HEK293 (cell line): ENCODE measurements around the gene KRT7.

ENCODE experiments used
- CTCF ChIA-PET: fragments of 350-600 bp; formaldehyde crosslinking; extraction: SDS; loops from one replicate; lab custom pipeline; 2021; ENCODE audit warnings: antibody characterized with exemption; lab: Yijun Ruan, JAX
- POLR2A ChIA-PET: fragments of 300-600 bp; formaldehyde crosslinking; extraction: SDS; loops from one replicate; lab custom pipeline; 2020; ENCODE audit warnings: antibody characterized with exemption, inconsistent platforms; lab: Yijun Ruan, JAX
- H3K27ac ChIP-seq: fragments of 200-500 bp; sonication (Bioruptor generic); 2 replicates; pipeline ENCODE4 v1.5.1; 2014; ENCODE audit warnings: low read depth, low read length, control low read depth, inconsistent platforms; ENCODE audit errors: extremely low read depth
- H3K36me3 ChIP-seq, 2 experiments: fragments of 200-500 bp in 1 of 2; sonication (Bioruptor generic) in 1 of 2; 1 replicate in 1 of 2; 2 replicates in 1 of 2; pipeline ENCODE4 v1.5.1; 2014 to 2017; ENCODE audit warnings: inconsistent platforms in 2 of 2, low read length in 2 of 2; ENCODE audit not compliant: control insufficient read depth in 2 of 2, insufficient read depth in 1 of 2
- H3K4me1 ChIP-seq: fragments of 200-500 bp; sonication (Bioruptor generic); 2 replicates; pipeline ENCODE4 v1.5.1; 2014; ENCODE audit warnings: mild to moderate bottlenecking, low read length, inconsistent platforms; ENCODE audit not compliant: control insufficient read depth, insufficient read depth
- H3K4me3 ChIP-seq: 2 replicates; pipeline ENCODE4 v1.5.1; 2011; ENCODE audit warnings: low read depth, mild to moderate bottlenecking, control low read depth, low read length, moderate library complexity
- H3K9me3 ChIP-seq: fragments of 200-500 bp; sonication (Bioruptor generic); 2 replicates; pipeline ENCODE4 v1.5.1; 2014; ENCODE audit warnings: low read depth, low read length, inconsistent platforms; ENCODE audit not compliant: control insufficient read depth, insufficient read depth
- BCL11B ChIP-seq: fragments of 450-650 bp; formaldehyde crosslinking; IDR thresholded peaks from 2 replicates; pipeline ENCODE4 v1.5.1; 2016; ENCODE audit warnings: low read depth, missing biosample characterization, missing genetic modification characterization
- HOXD13 ChIP-seq: sonication (generic); formaldehyde crosslinking; IDR thresholded peaks from 2 replicates; pipeline ENCODE4 v1.8.0; 2022; ENCODE audit warnings: missing genetic modification reagents, borderline replicate concordance
- IKZF3 ChIP-seq: fragments of 450-650 bp; IDR thresholded peaks from 2 replicates; pipeline ENCODE4 v1.5.0; 2018; ENCODE audit warnings: missing biosample characterization, mild to moderate bottlenecking, missing genetic modification characterization, moderate library complexity
- KLF10 ChIP-seq: fragments of 450-650 bp; IDR thresholded peaks from 2 replicates; pipeline ENCODE4 v1.5.1; 2018; ENCODE audit warnings: missing biosample characterization, mild to moderate bottlenecking, missing genetic modification characterization
- KLF7 ChIP-seq: fragments of 450-650 bp; formaldehyde crosslinking; IDR thresholded peaks from 2 replicates; pipeline ENCODE4 v1.5.1; 2016; ENCODE audit warnings: missing biosample characterization, missing genetic modification characterization, borderline replicate concordance
- MZF1 ChIP-seq: fragments of 450-650 bp; formaldehyde crosslinking; IDR thresholded peaks from 2 replicates; pipeline ENCODE4 v1.5.1; 2017; ENCODE audit warnings: missing biosample characterization, missing genetic modification characterization, borderline replicate concordance
- SCRT1 ChIP-seq: fragments of 450-650 bp; formaldehyde crosslinking; IDR thresholded peaks from 2 replicates; pipeline ENCODE4 v1.5.1; 2016; ENCODE audit warnings: missing biosample characterization, missing genetic modification characterization, borderline replicate concordance
- SP3 ChIP-seq: fragments of 450-650 bp; formaldehyde crosslinking; IDR thresholded peaks from 2 replicates; pipeline ENCODE4 v1.5.1; 2016; ENCODE audit warnings: missing biosample characterization, missing genetic modification characterization
- WT1 ChIP-seq: fragments of 450-650 bp; formaldehyde crosslinking; IDR thresholded peaks from 2 replicates; pipeline ENCODE4 v1.5.1; 2016; ENCODE audit warnings: missing biosample characterization, missing genetic modification characterization
- ZBTB8A ChIP-seq: fragments of 450-650 bp; formaldehyde crosslinking; IDR thresholded peaks from 2 replicates; pipeline ENCODE4 v1.5.1; 2016; ENCODE audit warnings: missing biosample characterization, missing genetic modification characterization
- ZFP3 ChIP-seq: fragments of 450-650 bp; formaldehyde crosslinking; IDR thresholded peaks from 2 replicates; pipeline ENCODE4 v1.5.1; 2016; ENCODE audit warnings: low read depth, missing biosample characterization, missing genetic modification characterization
- ZNF114 ChIP-seq: fragments of 450-650 bp; formaldehyde crosslinking; IDR thresholded peaks from 2 replicates; pipeline ENCODE4 v1.5.0; 2017; ENCODE audit warnings: missing biosample characterization, missing genetic modification characterization
- ZNF169 ChIP-seq: fragments of 450-650 bp; formaldehyde crosslinking; IDR thresholded peaks from 2 replicates; pipeline ENCODE4 v1.5.1; 2016; ENCODE audit warnings: missing biosample characterization, missing genetic modification characterization
- ZNF2 ChIP-seq: fragments of 450-650 bp; formaldehyde crosslinking; IDR thresholded peaks from 2 replicates; pipeline ENCODE4 v1.5.1; 2016; ENCODE audit warnings: missing biosample characterization, missing genetic modification characterization
- ZNF214 ChIP-seq: fragments of 450-650 bp; formaldehyde crosslinking; IDR thresholded peaks from 2 replicates; pipeline ENCODE4 v1.5.1; 2017; ENCODE audit warnings: missing biosample characterization, mild to moderate bottlenecking, missing genetic modification characterization, borderline replicate concordance
- ZNF221 ChIP-seq: fragments of 450-650 bp; formaldehyde crosslinking; IDR thresholded peaks from 2 replicates; pipeline ENCODE4 v1.5.1; 2017; ENCODE audit warnings: missing biosample characterization, missing genetic modification characterization, borderline replicate concordance
- ZNF311 ChIP-seq: fragments of 450-650 bp; formaldehyde crosslinking; IDR thresholded peaks from 2 replicates; pipeline ENCODE4 v1.5.1; 2017; ENCODE audit warnings: missing biosample characterization, missing genetic modification characterization, borderline replicate concordance
- ZNF48 ChIP-seq: fragments of 450-650 bp; formaldehyde crosslinking; IDR thresholded peaks from 2 replicates; pipeline ENCODE4 v1.5.1; 2016; ENCODE audit warnings: missing biosample characterization, missing genetic modification characterization
- ZNF514 ChIP-seq: fragments of 450-650 bp; formaldehyde crosslinking; IDR thresholded peaks from 2 replicates; pipeline ENCODE4 v1.5.1; 2016; ENCODE audit warnings: missing biosample characterization, missing genetic modification characterization
- ZNF626 ChIP-seq: fragments of 450-650 bp; sonication (Bioruptor Pico); formaldehyde crosslinking; IDR thresholded peaks from 2 replicates; pipeline ENCODE4 v1.5.1; 2018; ENCODE audit warnings: missing biosample characterization, missing genetic modification characterization, inconsistent platforms
- ZNF670 ChIP-seq: fragments of 450-650 bp; formaldehyde crosslinking; IDR thresholded peaks from 2 replicates; pipeline ENCODE4 v1.5.1; 2016; ENCODE audit warnings: missing biosample characterization, missing genetic modification characterization, low read depth
- ZNF768 ChIP-seq: fragments of 450-650 bp; formaldehyde crosslinking; IDR thresholded peaks from 2 replicates; pipeline ENCODE4 v1.5.1; 2018; ENCODE audit warnings: missing biosample characterization, mild to moderate bottlenecking, missing genetic modification characterization
- ZNF791 ChIP-seq: fragments of 450-650 bp; formaldehyde crosslinking; IDR thresholded peaks from 2 replicates; pipeline ENCODE4 v1.5.1; 2016; ENCODE audit warnings: missing biosample characterization, missing genetic modification characterization
- ZSCAN16 ChIP-seq: fragments of 450-650 bp; formaldehyde crosslinking; IDR thresholded peaks from 2 replicates; pipeline ENCODE4 v1.5.1; 2016; ENCODE audit warnings: missing biosample characterization, missing genetic modification characterization
- ZXDB ChIP-seq: fragments of 450-650 bp; formaldehyde crosslinking; IDR thresholded peaks from 2 replicates; pipeline ENCODE4 v1.5.1; 2016; ENCODE audit warnings: missing biosample characterization, missing genetic modification characterization
- TF ChIP-seq, protein P1 (sequence below): fragments of 450-650 bp; formaldehyde crosslinking; IDR thresholded peaks from 2 replicates; pipeline ENCODE4 v1.5.1; 2016; ENCODE audit warnings: missing biosample characterization, missing genetic modification characterization
- TF ChIP-seq, protein P2 (sequence below): fragments of 450-650 bp; formaldehyde crosslinking; IDR thresholded peaks from 2 replicates; pipeline ENCODE4 v1.5.1; 2016; ENCODE audit warnings: missing biosample characterization, missing genetic modification characterization
- TF ChIP-seq, protein P3 (sequence below): fragments of 450-650 bp; formaldehyde crosslinking; IDR thresholded peaks from 2 replicates; pipeline ENCODE4 v1.5.1; 2016; ENCODE audit warnings: missing biosample characterization, missing genetic modification characterization, borderline replicate concordance

The KRT7 gene

DNA sequence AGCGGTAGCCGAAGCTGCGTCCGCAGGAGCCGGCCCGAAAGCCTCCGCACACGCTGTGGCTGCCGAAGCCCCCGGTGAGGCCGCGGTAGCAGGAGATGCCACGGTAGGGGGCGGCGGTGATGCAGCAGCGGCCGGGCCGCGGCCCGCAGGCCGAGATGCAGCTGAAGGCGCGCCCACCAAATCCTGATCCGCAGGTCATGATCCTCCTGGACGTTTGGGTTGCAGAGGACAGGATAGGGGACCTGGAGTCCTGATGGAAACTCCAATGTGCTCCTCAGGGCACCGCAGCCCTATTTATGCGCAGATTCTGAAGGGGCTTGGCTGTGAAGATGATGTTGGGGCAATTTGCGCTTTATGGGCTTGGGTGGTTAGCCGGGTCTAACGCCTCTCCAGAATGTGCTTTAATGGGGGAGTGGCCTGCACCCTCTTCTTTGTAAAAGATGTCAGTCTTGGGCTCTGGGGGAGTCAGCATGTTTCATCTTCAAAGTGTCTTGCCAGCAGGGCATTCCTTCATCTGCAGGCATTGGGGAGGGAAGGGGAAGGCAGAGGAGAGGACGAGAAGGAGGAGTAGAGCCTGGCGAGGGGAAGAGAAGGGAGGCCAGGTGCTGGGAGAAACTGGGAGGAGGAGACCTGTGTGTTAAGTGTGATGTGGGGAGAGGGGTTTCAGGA lies 58.4 kb downstream of the KRT7 start, which contains the start of gene KRT81:
KRT81 (minus strand) TSS at position 268 of the 669 bp plus-strand sequence; CDS start at position 199, 69 bp downstream.
- Histone ChIP-seq H3K27ac (no peak within 1 kb of the TSS), H3K9me3 (no peaks in the 10 kb centered on the region), H3K36me3 (no peaks in the 10 kb centered on the region), H3K4me1 (no peaks in the 10 kb centered on the region)
- CTCF ChIA-PET, result interaction anchor here (1.3 to 1.5 kb wide), 3 partner anchors 12 to 24 kb away, joined by 3 to 9 read pairs (median 8); no protein-coding TSS in a partner anchor
- TF ChIP-seq, protein P1, sequence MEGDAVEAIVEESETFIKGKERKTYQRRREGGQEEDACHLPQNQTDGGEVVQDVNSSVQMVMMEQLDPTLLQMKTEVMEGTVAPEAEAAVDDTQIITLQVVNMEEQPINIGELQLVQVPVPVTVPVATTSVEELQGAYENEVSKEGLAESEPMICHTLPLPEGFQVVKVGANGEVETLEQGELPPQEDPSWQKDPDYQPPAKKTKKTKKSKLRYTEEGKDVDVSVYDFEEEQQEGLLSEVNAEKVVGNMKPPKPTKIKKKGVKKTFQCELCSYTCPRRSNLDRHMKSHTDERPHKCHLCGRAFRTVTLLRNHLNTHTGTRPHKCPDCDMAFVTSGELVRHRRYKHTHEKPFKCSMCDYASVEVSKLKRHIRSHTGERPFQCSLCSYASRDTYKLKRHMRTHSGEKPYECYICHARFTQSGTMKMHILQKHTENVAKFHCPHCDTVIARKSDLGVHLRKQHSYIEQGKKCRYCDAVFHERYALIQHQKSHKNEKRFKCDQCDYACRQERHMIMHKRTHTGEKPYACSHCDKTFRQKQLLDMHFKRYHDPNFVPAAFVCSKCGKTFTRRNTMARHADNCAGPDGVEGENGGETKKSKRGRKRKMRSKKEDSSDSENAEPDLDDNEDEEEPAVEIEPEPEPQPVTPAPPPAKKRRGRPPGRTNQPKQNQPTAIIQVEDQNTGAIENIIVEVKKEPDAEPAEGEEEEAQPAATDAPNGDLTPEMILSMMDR (tag by site-specific recombination), result no peak
- TF ChIP-seq ZFP3 (tag by site-specific recombination) (no peak), ZBTB8A (tag by site-specific recombination) (no peak), ZNF2 (tag by site-specific recombination) (no peak), ZNF214 (no peak), ZNF114 (tag by site-specific recombination) (no peak), WT1 (tag by site-specific recombination) (no peak), ZNF311 (tag by site-specific recombination) (no peak), BCL11B (tag by site-specific recombination) (no peak), ZNF791 (tag by site-specific recombination) (no peak)
- TF ChIP-seq, protein P2, sequence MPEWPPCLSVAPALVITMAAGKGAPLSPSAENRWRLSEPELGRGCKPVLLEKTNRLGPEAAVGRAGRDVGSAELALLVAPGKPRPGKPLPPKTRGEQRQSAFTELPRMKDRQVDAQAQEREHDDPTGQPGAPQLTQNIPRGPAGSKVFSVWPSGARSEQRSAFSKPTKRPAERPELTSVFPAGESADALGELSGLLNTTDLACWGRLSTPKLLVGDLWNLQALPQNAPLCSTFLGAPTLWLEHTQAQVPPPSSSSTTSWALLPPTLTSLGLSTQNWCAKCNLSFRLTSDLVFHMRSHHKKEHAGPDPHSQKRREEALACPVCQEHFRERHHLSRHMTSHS (tag by site-specific recombination), result no peak
- TF ChIP-seq, all 188 proteins: peak for 0
- POLR2A ChIA-PET, result no interaction called here
- no peak within 1 kb of the TSS for H3K4me3 ChIP-seq

DNA sequence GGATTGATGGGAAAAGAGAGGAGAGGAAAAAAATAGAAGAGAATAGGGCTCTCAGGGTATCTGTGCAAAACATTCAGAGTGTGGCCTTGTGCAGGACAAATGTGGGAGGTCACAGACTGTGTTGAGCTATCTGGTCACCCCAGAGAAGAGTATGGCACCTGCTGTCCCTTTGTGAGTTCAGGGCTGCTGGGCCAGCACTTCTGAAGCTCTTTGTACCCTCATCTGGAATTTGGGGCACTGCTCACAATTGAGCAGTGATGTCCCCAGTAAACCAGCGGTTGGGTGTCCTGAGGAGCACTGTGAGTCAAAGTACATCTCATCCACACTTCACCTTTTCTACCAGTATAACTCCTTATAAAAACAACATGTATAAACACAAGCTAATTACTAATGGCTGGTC lies 60.9 kb downstream of the KRT7 start:
- no peaks in the 10 kb centered on the region for H3K9me3 ChIP-seq
- H3K36me3 ChIP-seq, result no peaks in the 10 kb centered on the region
- ChIA-PET CTCF (interaction anchor here (0.7 to 2.7 kb wide), 9 partner anchors 11 to 122 kb away, joined by 3 to 19 read pairs (median 6); no protein-coding TSS in a partner anchor), POLR2A (interaction anchor here (0.6 to 0.7 kb wide), 2 partner anchors 20 to 368 kb away, joined by 6 to 8 read pairs; no protein-coding TSS in a partner anchor)
- H3K27ac ChIP-seq, result no peak overlapping the region
- H3K4me3 ChIP-seq, result no peak overlapping the region
- no peaks in the 10 kb centered on the region for H3K4me1 ChIP-seq
- TF ChIP-seq ZXDB (tag by site-specific recombination) (no peak), ZNF221 (no peak), KLF10 (tag by site-specific recombination) (no peak), ZNF514 (tag by site-specific recombination) (no peak), ZNF626 (tag by site-specific recombination) (no peak), SP3 (tag by site-specific recombination) (no peak), ZNF768 (no peak), MZF1 (no peak), ZNF48 (no peak), ZSCAN16 (no peak), ZNF670 (tag by site-specific recombination) (no peak), ZNF169 (no peak), HOXD13 (CRISPR knock-in tag) (no peak), KLF7 (no peak), SCRT1 (tag by site-specific recombination) (no peak), IKZF3 (tag by site-specific recombination) (no peak)
- TF ChIP-seq, protein P3, sequence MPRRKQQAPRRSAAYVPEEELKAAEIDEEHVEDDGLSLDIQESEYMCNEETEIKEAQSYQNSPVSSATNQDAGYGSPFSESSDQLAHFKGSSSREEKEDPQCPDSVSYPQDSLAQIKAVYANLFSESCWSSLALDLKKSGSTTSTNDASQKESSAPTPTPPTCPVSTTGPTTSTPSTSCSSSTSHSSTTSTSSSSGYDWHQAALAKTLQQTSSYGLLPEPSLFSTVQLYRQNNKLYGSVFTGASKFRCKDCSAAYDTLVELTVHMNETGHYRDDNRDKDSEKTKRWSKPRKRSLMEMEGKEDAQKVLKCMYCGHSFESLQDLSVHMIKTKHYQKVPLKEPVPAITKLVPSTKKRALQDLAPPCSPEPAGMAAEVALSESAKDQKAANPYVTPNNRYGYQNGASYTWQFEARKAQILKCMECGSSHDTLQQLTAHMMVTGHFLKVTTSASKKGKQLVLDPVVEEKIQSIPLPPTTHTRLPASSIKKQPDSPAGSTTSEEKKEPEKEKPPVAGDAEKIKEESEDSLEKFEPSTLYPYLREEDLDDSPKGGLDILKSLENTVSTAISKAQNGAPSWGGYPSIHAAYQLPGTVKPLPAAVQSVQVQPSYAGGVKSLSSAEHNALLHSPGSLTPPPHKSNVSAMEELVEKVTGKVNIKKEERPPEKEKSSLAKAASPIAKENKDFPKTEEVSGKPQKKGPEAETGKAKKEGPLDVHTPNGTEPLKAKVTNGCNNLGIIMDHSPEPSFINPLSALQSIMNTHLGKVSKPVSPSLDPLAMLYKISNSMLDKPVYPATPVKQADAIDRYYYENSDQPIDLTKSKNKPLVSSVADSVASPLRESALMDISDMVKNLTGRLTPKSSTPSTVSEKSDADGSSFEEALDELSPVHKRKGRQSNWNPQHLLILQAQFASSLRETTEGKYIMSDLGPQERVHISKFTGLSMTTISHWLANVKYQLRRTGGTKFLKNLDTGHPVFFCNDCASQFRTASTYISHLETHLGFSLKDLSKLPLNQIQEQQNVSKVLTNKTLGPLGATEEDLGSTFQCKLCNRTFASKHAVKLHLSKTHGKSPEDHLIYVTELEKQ (tag by site-specific recombination), result no peak
